UCSD-AML1 (cell line): ENCODE results near the gene DHRS9.
A peak's percentile ranks its signal among the peaks of the same experiment; 100 is the strongest.
"Not testable (repeated sequence)": the region's sequence is repeated elsewhere in the genome, so short reads cannot be mapped to it uniquely, and the experiment has no call there.

ENCODE experiments used
- DNase-seq: peaks from one replicate; lab custom pipeline; 2025; ENCODE audit not compliant: unreplicated experiment; lab: John Stamatoyannopoulos, UW

DHRS9 gene

DNA sequence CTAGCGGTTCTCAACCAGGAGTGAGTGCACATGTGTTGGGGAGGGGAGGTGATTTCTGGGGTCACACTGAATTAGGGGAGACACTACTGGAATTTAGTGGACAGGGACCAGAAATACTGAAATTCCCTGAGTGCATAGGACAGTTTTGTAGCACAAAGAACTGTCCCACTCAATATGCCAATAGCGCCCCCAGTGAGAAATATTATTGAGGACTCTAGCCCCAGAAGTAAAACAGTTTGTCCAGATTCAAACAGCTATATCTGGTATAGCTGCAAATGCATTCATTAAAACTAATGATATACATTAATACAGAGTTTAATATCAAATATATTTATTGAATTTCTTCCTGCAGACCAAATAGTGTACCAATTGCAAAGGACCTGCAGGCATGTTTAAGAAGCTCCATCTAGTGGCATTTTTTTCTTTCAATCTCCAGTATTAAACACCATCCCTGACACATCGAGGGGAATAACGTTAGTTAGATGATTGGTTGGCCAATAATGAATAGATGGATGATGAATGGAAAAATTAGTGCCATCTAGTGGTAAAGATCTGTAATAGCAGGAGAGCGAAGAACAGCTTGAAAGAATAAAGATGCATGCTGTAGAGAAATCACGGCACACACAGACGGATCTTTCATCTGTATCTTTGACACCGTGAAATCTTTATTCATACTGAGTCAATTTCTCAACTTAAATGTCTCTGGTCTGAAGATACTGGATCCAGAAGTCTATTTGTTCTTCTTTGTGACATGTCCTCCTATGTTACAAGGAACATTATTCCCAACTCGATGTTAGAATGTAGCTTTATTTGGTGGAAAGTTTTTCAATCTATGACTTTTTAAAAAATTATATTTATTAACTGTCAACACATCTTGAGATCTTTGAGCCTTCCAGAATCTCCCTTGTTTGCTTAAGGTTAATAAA, 62.5 kb downstream of the DHRS9 start:
- no peak for DNase-seq

DNA sequence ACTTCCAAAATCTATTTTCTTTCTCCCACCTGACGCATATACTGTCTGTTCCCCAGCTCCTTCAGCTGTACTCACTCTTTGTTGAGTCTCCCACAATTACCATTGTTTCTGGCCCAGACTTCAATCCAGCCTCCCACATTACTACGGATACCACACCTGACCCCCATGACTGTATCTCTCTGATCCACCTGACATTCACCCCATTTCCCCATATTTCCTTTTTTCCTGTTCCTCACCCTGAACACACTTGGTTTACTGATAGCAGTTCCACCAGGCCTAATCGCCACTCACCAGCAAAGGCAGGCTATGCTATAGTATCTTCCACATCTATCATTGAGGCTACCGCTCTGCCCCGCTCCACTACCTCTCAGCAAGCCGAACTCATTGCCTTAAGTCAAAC, 64.9 kb downstream of the DHRS9 start:
- DNase-seq: not testable (repeated sequence)

DNA sequence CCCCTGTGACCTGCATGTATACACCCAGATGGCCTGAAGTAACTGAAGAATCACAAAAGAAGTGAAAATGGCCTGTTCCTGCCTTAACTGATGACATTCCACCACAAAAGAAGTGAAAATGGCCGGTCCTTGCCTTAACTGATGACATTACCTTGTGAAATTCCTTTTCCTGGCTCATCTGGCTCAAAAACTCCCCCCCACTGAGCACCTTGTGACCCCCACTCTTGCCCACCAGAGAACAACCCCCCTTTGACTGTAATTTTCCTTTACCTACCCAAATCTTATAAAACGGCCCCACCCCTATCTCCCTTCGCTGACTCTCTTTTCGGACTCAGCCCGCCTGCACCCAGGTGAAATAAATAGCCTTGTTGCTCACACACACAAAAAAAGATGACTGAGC, 67.1 kb downstream of the DHRS9 start:
- DNase-seq: not testable (repeated sequence)

DNA sequence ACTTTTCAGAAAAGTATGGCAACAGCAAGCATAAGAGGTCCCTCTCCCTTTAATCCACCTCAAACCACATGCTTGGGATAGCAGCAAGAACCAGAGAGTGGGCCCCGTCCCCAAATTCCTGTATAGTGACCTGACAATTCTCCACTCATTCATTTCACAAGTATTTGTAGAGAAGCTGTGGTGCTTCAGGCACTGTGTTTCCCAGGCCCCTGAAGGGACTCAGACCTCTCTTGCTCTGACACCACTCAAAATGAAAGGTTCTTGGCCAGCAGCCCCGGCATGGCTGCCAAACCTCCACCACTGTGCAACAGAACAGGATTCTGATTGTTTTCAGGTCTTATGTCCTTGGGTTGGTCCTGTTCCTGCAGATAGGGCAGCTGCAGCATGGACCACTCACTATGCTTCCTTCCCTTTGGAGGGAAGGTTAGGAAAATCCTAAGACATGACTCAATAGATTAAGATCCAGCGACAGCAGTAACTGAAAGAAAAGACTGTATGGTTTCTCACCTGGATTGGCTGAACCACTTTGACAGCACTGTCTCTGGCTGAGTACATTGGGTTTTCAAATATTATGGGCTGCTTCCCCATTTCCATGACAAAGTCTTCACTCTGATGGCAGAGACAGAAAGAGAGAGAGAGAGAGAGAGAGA, 67.6 kb downstream of the DHRS9 start:
- DNase-seq: no peak

DNA sequence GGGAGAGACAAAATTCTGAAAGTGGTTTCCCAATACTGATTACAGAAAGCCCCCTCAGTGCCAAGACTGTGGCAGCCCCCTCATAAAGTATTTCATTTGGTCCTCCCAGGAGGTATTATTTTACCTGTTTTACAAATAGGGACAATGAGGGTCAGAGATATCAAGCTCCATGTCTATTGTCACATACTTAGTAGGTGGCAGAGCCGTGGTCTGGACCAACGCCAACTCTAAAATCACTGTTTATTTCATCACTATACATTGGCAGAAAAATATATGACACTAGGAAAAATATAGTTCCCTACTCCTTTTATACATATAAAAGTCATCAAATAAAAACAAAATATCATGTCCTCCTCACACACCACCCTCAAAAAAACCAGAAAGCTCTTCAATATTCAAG, 68.6 kb downstream of the DHRS9 start:
- no peak for DNase-seq

DNA sequence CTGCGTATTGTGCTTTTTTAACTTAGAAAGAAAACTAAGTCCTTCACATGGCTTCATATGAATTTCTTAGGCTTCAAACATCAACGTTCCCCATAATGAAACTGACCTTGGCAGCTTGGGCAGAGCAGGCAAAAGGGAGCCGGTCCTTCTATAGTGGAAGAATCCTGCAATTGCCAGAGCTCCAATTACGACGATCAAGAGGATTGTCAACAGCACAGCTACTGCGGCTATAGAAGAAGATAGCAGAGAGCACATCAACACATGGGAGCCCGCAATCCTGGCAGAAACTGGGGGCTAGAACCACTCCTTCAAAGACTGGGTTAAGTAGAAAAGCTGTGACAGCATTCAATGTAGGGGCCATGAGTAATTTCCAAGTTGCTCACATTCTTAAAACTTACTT, 69.8 kb downstream of the DHRS9 start:
- DNase-seq: no peak

DNA sequence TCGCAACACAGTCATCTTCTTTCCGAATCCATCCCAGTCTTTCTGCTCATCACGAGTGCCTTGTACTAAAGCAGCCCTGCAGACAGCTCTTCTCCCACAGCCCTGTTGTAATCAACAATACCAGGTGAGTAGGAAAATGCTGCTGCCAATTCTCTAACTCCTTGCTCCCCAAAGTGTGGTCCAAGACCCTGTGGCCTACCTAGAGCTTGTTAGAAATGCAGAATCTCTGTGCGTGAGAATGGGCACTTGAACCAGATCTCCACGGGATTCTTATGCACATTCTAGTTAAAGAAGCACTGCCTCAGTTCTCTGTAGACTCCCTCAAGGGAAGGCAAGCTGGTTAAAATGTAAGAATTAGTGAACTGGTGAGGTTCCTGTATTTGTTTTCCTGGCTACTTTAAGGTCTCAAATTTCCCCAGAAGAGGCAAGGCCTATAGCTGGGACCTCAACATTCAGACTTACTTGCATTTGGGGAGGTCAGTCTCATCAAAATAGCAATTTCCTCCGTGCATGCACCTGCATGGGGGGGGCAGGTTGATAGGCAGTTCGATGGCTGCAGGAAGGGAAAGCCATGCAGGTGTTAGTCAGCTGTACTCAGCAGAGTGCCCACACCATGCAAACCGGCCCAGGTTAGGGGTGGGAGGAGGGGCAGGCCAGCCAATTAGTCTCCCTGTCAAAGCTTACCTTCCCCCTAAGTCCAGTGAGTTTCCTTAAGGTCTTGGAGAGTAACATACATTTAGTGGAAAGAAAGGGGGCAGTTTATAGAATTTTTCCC, 70.8 kb downstream of the DHRS9 start:
- no peak for DNase-seq

DNA sequence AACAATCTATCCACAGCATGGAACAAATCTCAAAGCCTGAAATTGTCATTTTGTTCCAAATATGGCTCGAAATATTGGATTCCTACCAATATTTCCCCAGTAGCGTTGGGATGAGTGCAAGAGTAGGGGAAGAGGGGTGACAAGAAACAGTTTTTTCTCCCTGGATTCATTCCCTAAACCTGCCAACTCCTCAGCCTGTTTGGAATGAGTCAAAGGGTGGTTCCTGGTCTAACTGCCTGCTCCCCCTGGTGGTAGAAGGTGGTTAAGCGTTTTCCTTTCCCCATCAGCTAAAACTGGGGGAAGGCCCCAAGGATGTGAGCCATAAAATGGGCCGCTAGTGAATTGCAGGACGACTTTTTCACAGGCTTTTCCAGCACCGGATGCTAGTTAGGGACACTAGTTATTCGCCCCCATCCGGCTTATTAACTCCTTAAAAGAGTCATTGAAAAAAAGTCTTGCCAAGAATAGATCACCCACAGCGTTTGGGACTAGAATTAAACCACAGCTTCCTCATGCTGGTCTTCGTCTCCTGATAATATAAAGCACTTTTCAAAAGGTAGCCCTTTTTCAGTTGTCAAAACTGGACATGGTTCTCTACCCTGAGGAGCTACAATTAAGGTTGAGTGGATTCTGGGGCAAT, 72.5 kb downstream of the DHRS9 start:
- peak; percentile 58 for DNase-seq

DNA sequence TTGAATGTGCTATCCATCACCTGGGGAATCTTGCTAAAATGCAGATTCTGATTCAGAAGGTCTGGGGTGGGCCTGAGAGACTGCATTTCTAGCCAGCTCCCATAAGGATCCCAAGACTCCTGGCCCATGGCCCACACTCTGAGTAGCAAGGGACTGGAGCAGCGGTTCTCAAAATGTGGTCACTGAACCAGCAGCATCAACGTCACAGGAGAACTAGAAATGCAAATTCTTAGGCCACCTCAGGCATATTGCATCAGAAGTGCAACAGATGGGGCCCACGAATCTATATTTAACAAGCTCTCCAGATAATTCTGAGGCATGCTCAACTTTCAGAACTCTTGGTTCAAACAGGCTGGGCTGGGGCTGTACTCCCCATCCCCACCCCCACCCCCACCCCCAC, 74.6 kb downstream of the DHRS9 start:
- no peak for DNase-seq
